HCT116 (cell line): Measurements from ENCODE around the gene FNDC7. TPM values are rescaled to one million over a fixed set of nuclear protein-coding genes. Genes with fewer than 3 reads are reported as not detected.

Source experiments
- ATAC-seq: fragments of 200-7000 bp; cut with Tn5 transposase; 2 replicates; pipeline ENCODE4 v1.9.1; 2020; ENCODE audit warnings: mild to moderate bottlenecking, moderate library complexity
- BruUV-seq: library from RNA; stranded (reverse); fragments of 400-500 nt; replicated peaks from 2 replicates; lab custom pipeline; 2021; lab: Mats Ljungman, UMichigan
- CTCF ChIA-PET: fragments of 300-600 bp; sonication (Branson Sonifier 250); formaldehyde crosslinking; loops from one replicate; lab custom pipeline; 2021; ENCODE audit warnings: antibody characterized with exemption; lab: Charles Lee
- POLR2A ChIA-PET: fragments of 300-600, 350-600 bp; sonication (Branson Sonifier 250); formaldehyde crosslinking; loops from one replicate; lab custom pipeline; 2021; ENCODE audit warnings: antibody characterized with exemption; lab: Charles Lee
- RAD21 ChIA-PET, 2 experiments: fragments of 300-600 bp; sonication (Branson Sonifier 250); formaldehyde crosslinking; loops; one replicate each; lab custom pipeline; 2023; ENCODE audit warnings: low total read pairs in 2 of 2; ENCODE audit not compliant: uncharacterized antibody in 2 of 2, unreplicated experiment in 2 of 2, low non-redundant PET in 1 of 2; lab: Charles Lee
- DNase-seq: peaks from one replicate; pipeline ENCODE4 v3.0.0-alpha.2; 2010; ENCODE audit warnings: low read depth, low spot score
- H2AFZ ChIP-seq: fragments of 200-600 bp; shearing (Covaris generic), sonication (generic); 2 replicates; pipeline ENCODE4 v1.6.1; 2017; ENCODE audit warnings: low read depth, mixed run types, mixed read lengths, antibody characterized with exemption, low read length; ENCODE audit not compliant: poor library complexity, severe bottlenecking
- H3K27ac ChIP-seq: 2 replicates; pipeline ENCODE4 v1.5.1; 2012; ENCODE audit warnings: low read depth, low read length
- H3K27me3 ChIP-seq: fragments of 200-600 bp; sonication (generic); 2 replicates; pipeline ENCODE4 v1.6.1; 2016; ENCODE audit warnings: mixed run types, low read length, mixed read lengths; ENCODE audit not compliant: insufficient read depth
- H3K36me3 ChIP-seq, 2 experiments: fragments of 200-500 bp in 1 of 2; fragments of 200-600 bp in 1 of 2; sonication (Bioruptor generic) in 1 of 2; sonication (generic) in 1 of 2; 2 replicates each; pipeline versions ENCODE4 v1.5.1 to v1.6.1; 2014 to 2016; ENCODE audit warnings: low read length in 2 of 2, inconsistent platforms in 1 of 2, mixed read lengths in 1 of 2, mixed run types in 1 of 2; ENCODE audit not compliant: insufficient read depth in 2 of 2, control insufficient read depth in 1 of 2
- H3K4me1 ChIP-seq, 2 experiments: fragments of 200-600 bp in 1 of 2; sonication (generic) in 1 of 2; 2 replicates each; pipeline versions ENCODE4 v1.5.1 to v1.6.1; 2012 to 2017; ENCODE audit warnings: low read length in 2 of 2, inconsistent platforms in 1 of 2, mild to moderate bottlenecking in 1 of 2, mixed read lengths in 1 of 2, mixed run types in 1 of 2, moderate library complexity in 1 of 2; ENCODE audit not compliant: insufficient read depth in 2 of 2, control insufficient read depth in 1 of 2
- H3K4me2 ChIP-seq: fragments of 200-600 bp; sonication (generic); 2 replicates; pipeline ENCODE4 v1.6.1; 2017; ENCODE audit warnings: mixed run types, low read length, mixed read lengths
- H3K4me3 ChIP-seq, 2 experiments: fragments of 200-600 bp in 1 of 2; sonication (generic) in 1 of 2; replicated peaks in 1 of 2; 2 replicates each; pipeline ENCODE4 v1.5.1; 2011 to 2016; ENCODE audit warnings: low read length in 2 of 2, control low read depth in 1 of 2, low read depth in 1 of 2, mild to moderate bottlenecking in 1 of 2, mixed read lengths in 1 of 2, mixed run types in 1 of 2
- H3K79me2 ChIP-seq: fragments of 200-600 bp; sonication (generic); 2 replicates; pipeline ENCODE4 v1.6.1; 2017; ENCODE audit warnings: mild to moderate bottlenecking, mixed run types, low read length, moderate library complexity, mixed read lengths; ENCODE audit not compliant: insufficient read depth
- H3K9ac ChIP-seq: fragments of 200-600 bp; sonication (generic); 2 replicates; pipeline ENCODE4 v1.6.1; 2016; ENCODE audit warnings: low read length, mixed read lengths
- H3K9me2 ChIP-seq: fragments of 200-600 bp; sonication (generic), shearing (Covaris generic); 2 replicates; pipeline ENCODE4 v1.6.1; 2017; ENCODE audit warnings: mixed run types, mild to moderate bottlenecking, moderate library complexity; ENCODE audit not compliant: insufficient read depth
- H3K9me3 ChIP-seq, 2 experiments: fragments of 200-500 bp in 1 of 2; fragments of 200-600 bp in 1 of 2; sonication (Bioruptor generic) in 1 of 2; sonication (generic) in 1 of 2; 2 replicates each; pipeline ENCODE4 v1.6.1; 2014 to 2017; ENCODE audit warnings: low read length in 2 of 2, mixed read lengths in 2 of 2, inconsistent platforms in 1 of 2, low read depth in 1 of 2, mild to moderate bottlenecking in 1 of 2, mixed run types in 1 of 2, moderate library complexity in 1 of 2; ENCODE audit not compliant: control insufficient read depth in 1 of 2, insufficient read depth in 1 of 2
- H4K20me1 ChIP-seq: fragments of 200-600 bp; sonication (generic), shearing (Covaris generic); 2 replicates; pipeline ENCODE4 v1.6.1; 2017; ENCODE audit warnings: mixed run types, mild to moderate bottlenecking, moderate library complexity; ENCODE audit not compliant: insufficient read depth
- CBX3 ChIP-seq: IDR thresholded peaks from 2 replicates; pipeline ENCODE4 v1.6.1; 2012; ENCODE audit warnings: low read depth
- EGR1 ChIP-seq: IDR thresholded peaks from 2 replicates; pipeline ENCODE4 v1.6.1; 2012; ENCODE audit warnings: low read depth
- ELF1 ChIP-seq: IDR thresholded peaks from 2 replicates; pipeline ENCODE4 v1.6.1; 2012; ENCODE audit warnings: low read depth, borderline replicate concordance
- EZH2phosphoT487 ChIP-seq: fragments of 200-600 bp; IDR thresholded peaks from 2 replicates; pipeline ENCODE4 v1.6.1; 2018; ENCODE audit warnings: antibody characterized with exemption, borderline replicate concordance
- FOSL1 ChIP-seq: IDR thresholded peaks from 2 replicates; pipeline ENCODE4 v1.6.1; 2012; ENCODE audit warnings: low read depth
- JUND ChIP-seq: IDR thresholded peaks from 2 replicates; pipeline ENCODE4 v1.6.1; 2012
- MAX ChIP-seq: IDR thresholded peaks from 2 replicates; pipeline ENCODE4 v1.6.1; 2012
- POLR2A ChIP-seq: IDR thresholded peaks from 2 replicates; pipeline ENCODE4 v1.7.0; 2011; ENCODE audit warnings: borderline replicate concordance; ENCODE audit not compliant: insufficient read depth, insufficient read length; ENCODE audit errors: extremely low read depth
- RAD21 ChIP-seq: IDR thresholded peaks from 2 replicates; pipeline ENCODE4 v1.6.1; 2012; ENCODE audit warnings: low read depth, mild to moderate bottlenecking
- REST ChIP-seq: IDR thresholded peaks from 2 replicates; pipeline ENCODE4 v1.6.1; 2012; ENCODE audit warnings: low read depth
- SP1 ChIP-seq: IDR thresholded peaks from 2 replicates; pipeline ENCODE4 v1.6.1; 2012; ENCODE audit warnings: low read depth
- SRF ChIP-seq: IDR thresholded peaks from 2 replicates; pipeline ENCODE4 v1.6.1; 2012; ENCODE audit warnings: low read depth
- TCF7L2 ChIP-seq: IDR thresholded peaks from 2 replicates; pipeline ENCODE4 v1.7.0; 2011; ENCODE audit warnings: borderline replicate concordance, inconsistent platforms; ENCODE audit not compliant: insufficient read depth, insufficient read length; ENCODE audit errors: extremely low read depth
- ZNF274 ChIP-seq: fragments of 200-500 bp; sonication (Bioruptor generic); IDR thresholded peaks from 2 replicates; pipeline ENCODE4 v1.6.1; 2014; ENCODE audit warnings: mild to moderate bottlenecking, low read depth, low read length, inconsistent platforms
- intact Hi-C: fragments of 100-400 bp; cut with micrococcal nuclease; formaldehyde crosslinking; loops from 2 replicates; pipeline ENCODE4 v1.10.0; 2022
- total RNA-seq: library from RNA; stranded (reverse); gene quantifications from one replicate; pipeline ENCODE4 v1.2.1, GENCODE V29; 2021; ENCODE audit not compliant: unreplicated experiment
- TF ChIP-seq, protein P1 (sequence below): IDR thresholded peaks from 2 replicates; pipeline ENCODE4 v1.6.1; 2011; ENCODE audit warnings: mild to moderate bottlenecking, low read length, moderate library complexity; ENCODE audit not compliant: insufficient replicate concordance; ENCODE audit errors: extremely low read depth

FNDC7 gene
- total RNA-seq, 1 experiment from 2014 or later, result 0.10 TPM

- RAD21 ChIA-PET, result no interaction called here
- Histone ChIP-seq H3K27ac (no peak overlapping the region), H3K4me3 (no peak overlapping the region), H3K4me1 (no peaks in the 10 kb centered on the region), H3K9me3 (no peaks in the 10 kb centered on the region), H4K20me1 (no peaks in the 10 kb centered on the region), H3K9ac (no peak overlapping the region), H2AFZ (no peak overlapping the region), H3K27me3 (no peaks in the 10 kb centered on the region), H3K36me3 (no peaks in the 10 kb centered on the region), H3K79me2 (no peaks in the 10 kb centered on the region), H3K4me2 (no peak overlapping the region), H3K9me2 (no peaks in the 10 kb centered on the region)
- no peak for TF ChIP-seq ZNF274
- TF ChIP-seq CBX3, result no peak
- TF ChIP-seq, protein P1, sequence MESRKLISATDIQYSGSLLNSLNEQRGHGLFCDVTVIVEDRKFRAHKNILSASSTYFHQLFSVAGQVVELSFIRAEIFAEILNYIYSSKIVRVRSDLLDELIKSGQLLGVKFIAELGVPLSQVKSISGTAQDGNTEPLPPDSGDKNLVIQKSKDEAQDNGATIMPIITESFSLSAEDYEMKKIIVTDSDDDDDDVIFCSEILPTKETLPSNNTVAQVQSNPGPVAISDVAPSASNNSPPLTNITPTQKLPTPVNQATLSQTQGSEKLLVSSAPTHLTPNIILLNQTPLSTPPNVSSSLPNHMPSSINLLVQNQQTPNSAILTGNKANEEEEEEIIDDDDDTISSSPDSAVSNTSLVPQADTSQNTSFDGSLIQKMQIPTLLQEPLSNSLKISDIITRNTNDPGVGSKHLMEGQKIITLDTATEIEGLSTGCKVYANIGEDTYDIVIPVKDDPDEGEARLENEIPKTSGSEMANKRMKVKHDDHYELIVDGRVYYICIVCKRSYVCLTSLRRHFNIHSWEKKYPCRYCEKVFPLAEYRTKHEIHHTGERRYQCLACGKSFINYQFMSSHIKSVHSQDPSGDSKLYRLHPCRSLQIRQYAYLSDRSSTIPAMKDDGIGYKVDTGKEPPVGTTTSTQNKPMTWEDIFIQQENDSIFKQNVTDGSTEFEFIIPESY, result no peak
- TF ChIP-seq EGR1, result no peak
- TF ChIP-seq REST, result no peak
- no peak for TF ChIP-seq SP1
- TF ChIP-seq EZH2phosphoT487, result no peak
- TF ChIP-seq ELF1, result no peak
- no peak for TF ChIP-seq SRF
- no peak for TF ChIP-seq JUND
- TF ChIP-seq FOSL1, result no peak
- TF ChIP-seq POLR2A, result no peak
- TF ChIP-seq MAX, result no peak
- TF ChIP-seq RAD21, result no peak
- TF ChIP-seq TCF7L2, result no peak
- POLR2A ChIA-PET, result no interaction called here
- CTCF ChIA-PET, result no interaction called here
- no TSS peak for BruUV-seq
- intact Hi-C loops, result no loop called here
- ATAC-seq (no peak), DNase-seq (no peak)
These were observed 48.2 kb upstream of the FNDC7 start for GRCh38 chr1:108664481-108664880.
